Limb (tissue), 2 donors: ENCODE measurements around the gene THY1.
A peak's percentile ranks its signal among the peaks of the same experiment; 100 is the strongest.

ENCODE experiments used
- DNase-seq, 2 donors: peaks; one replicate each; pipeline ENCODE4 v3.0.0-alpha.2; 2016; ENCODE audit errors: extremely low spot score in 2 of 2

THY1 gene

GRCh38 chr11:119370486-119371046, 52.4 kb downstream of the THY1 start:
- DNase-seq, result no peak

DNA sequence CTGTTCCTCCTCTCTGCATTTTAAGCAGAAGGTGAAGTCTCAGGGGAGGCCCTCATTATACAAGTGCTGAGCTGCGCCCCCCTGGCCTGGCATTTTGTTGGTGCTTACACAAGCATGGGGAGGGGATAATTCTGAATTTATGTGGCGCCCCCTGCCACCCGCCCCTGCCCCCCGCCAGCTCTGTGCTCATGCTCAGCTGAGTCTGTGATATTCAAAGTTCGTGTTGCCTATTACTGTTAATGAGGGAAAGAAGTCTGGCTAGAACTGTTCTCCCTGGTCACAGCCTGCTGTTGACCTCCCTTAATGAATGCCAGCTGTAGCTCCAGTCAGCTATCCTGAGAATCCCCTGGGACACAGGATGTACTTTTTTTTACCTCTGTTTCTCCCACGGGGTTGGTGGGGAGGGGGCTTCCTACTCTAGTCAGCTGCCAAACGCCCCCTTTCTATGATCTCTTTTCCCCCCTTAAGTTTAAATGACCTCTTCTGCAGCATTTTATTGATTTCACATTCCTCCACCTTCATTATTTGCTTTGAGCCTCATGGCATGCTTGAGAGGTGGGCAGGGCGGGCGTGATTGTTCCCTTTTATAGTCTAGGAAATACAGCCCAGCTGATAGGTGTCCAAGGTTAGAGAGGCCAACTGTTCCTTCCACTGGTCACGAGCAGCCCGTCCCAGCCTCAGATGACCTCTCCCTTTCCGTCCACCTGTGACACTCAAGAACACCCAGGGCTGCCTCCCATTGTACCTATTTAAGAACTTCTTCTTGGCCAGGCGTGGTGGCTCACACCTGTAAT, 53.6 kb downstream of the THY1 start:
- DNase-seq, result peak in 1 of 2 donors; percentile 34

DNA sequence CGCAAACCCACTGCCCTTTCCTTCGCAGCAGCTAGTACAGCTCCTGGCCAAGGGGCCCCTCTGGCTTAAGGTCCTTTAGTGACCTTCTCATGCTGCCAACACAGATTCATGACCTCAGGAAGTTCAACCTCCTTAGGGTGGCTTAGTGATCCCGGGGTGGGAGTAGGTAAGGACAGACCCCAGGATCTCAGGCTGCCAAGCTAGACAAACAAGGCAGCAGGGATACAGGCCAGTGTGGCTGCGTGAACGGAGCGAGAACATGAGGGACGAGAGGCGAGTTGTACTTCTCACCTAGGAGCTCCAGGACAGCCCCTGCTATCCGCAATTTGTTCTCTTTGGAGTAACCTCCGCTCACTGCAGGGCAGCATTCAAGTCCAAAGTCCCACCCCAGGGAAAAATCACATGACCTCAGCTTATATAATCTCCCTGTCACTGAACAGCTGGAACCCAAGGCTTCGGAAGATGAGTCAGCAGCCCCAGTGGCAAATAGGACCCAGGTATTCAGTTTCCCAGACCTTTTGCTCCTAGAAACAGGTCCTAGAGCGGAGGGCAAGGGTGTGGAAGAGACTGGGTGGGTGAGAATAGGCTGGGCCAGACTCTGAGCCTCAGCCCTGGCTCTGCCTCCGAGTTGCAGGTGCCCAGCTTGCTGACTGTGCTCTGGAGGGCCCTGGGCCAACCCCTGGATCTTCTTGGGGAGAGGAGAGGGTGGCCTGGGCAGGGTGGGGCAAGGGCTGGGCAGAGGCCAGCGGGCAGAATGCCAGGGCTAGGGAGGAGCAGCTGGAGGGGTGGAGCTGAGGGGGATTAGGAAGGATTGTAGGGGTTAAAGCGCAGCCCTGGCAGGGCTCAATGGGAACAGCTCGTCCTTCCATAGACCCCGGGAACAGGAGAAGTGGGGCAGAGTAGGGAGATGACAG, 54.6 kb downstream of the THY1 start:
- peak; percentile 56 to 72 for DNase-seq

GRCh38 chr11:119367661-119368120, 55.3 kb downstream of the THY1 start:
- no peak for DNase-seq
